ENCODE results near the gene ZNF750.

Gene ZNF750

GRCh38 chr17:82839617-82840292 is at the start of gene ZNF750:
Gene ZNF750, minus strand, starts transcription at chr17:82840022. Its CDS starts 7,568 bp downstream, at chr17:82832454.
- peak; percentile 79 to 82 for DNase-seq

DNA sequence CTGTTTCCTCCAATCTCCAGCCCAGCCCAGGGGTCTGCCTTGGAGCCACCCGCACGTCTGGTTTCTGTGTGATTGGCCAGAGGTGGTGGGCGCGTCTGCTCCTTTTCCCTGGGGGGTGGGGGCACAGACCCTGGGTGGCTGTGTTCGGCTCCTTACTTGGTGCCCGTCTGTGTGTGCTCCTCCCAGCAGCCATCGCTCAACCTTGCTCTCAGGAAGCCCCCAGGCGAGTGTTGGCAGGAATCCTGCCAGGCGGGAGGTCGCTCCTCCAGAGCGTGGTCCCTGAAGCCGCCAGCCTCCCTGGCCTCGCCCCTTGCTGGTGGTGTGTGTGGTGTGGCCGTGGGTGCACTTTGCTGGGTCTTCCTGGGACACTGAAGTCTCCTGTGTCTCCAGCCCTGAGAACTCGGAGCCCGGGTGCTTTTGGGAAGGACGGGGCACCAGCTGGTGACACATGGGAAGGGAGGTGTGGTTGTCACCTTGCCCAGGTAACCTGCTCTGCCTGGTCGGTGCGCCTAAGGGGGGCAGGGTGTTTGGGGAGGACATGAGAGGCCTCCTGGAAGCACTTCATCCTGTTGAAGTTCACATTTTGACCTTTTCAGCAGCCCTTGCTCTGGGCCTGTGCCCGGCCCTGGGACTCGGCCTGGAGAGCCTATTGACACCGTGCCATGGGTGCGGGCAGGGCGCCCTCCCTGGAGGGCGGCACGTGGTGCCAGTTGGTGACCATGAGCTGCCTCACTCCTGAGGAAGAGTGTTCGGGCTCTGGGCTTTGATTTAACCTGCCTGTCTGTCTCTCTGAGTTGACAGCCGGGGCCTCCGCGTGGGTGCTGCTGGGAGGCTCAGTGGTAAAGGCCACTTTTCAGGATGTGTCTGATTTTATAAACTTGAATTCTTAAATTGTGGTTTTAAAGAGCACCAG is 49.0 kb upstream of the ZNF750 start:
- DNase-seq = no peak

DNA sequence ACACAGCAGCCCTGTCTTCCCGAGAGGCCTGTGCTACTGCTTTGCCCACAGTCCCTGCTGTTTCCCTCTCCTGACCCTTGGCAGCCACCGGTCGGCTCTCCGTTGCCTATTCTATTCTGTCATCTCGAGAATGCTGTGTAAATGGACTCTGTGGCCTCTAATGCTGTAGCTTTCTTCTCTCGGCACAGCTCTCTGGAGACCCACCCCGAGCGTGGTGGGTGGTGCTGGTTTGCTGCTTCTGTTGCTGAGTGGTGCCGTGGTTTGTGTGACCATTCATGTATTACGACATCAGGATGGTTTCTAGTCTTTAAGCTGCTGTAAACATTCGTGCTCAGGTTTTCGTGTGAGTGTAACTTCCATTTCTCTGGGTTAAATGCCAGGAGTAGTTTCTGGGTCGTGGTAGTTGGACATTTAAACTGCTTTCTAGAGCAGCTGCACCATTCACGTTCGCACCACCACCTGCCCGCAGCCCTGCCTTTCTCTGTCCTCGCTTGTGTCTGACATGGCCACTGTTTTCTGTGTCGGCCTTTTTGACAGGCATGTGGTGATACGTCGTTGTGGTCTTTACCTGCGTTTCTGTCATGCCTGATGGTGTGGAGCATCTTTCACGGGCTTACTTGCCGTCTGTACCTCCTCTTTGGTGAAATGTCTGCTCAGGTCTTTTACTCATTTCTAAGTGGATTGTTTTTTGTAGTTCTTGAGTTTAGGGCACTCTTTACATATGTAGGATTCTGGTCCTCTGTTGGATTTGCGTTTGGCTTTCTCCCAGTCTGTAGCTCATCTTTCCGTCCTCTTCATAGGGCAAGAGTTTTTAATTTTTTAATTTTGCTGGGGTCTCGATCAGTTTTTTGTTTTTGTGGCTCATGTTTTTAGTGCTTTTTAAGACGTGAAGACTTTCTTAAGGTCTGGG is 47.7 kb upstream of the ZNF750 start:
- no peak for DNase-seq

DNA sequence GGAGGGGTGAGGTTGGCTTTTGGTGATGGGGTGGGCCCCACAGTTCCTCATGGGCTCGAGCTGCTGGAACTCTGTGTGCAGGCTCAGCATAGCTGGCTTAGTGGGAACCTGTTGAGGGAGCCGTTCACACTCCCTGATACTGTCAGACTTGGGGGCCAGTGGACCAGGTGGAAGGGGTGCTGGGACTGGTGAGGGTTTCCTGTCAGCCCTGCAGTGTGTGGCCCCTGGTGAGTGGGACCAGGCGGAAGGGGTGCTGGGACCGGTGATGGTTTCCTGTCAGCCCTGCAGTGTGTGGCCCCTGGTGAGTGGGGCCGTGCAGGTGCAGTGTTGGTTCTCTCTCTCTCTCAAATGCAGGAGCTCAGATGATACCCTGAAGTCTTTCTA is 45.1 kb upstream of the ZNF750 start:
- no peak for DNase-seq

GRCh38 chr17:82884341-82884969 is 44.6 kb upstream of the ZNF750 start:
- no peak for DNase-seq

- DNase-seq = no peak
Measured at GRCh38 chr17:82883419-82884031, 43.7 kb upstream of the ZNF750 start.

DNA sequence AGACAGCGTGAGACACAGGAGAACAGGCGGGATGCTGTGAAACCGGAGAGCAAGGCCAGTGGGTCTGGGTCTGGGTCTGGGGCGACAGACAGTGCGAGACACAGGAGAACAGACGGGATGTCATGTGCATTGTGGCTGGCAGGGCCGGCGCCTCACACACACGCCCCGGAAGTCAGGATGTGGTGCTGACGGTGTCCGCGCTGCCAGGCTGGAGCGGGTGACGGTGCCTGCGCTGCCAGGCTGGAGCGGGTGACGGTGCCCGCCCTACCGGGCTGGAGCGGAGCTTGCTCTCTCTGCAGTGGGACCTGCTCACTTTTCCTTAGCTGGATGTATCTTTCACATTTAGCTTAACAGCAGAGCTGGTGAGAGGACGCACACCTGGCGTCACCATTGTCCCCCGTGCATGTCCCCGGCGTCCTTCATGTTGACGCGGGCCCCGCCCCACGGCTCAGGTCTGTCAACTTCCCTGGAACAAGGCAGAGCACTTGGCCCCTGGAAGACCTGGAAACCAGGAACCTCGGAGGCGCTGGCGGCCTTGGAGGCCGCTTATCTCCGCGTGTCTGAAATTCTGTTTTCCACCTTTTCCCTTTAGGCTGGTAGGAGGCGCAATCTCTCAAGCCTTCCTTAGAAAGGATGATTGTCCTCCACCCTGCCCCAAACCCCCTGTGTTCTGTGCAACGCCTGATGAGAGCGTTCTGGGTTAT is 43.0 kb upstream of the ZNF750 start:
- DNase-seq = no peak

- DNase-seq = no peak
Measured at GRCh38 chr17:82881900-82882714, 42.3 kb upstream of the ZNF750 start.

DNA sequence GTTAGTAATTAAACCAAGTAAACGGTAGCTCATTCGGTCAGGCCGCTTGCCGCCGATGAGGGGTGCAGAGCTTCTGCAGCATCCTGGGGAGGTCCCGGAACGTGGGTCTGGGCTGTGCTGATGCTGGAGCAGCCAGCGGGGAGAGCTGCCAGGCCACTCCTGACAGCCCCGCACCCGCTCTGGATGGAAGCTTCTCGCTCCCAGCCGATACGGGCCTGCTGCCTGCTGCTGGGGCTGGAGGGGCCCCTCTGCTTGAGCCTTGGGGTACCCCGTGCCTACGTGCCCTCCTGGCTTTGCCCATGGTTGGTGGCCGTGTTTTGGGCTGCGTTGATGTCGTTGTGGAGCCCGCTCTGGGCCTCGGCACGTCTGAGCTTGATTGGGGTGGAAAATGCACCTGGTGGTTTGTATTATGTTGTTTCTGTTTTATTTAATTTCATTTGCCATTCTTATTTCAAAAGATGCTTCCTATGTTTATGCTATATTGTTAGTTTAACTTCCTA is 41.6 kb upstream of the ZNF750 start:
- no peak for DNase-seq

DNA sequence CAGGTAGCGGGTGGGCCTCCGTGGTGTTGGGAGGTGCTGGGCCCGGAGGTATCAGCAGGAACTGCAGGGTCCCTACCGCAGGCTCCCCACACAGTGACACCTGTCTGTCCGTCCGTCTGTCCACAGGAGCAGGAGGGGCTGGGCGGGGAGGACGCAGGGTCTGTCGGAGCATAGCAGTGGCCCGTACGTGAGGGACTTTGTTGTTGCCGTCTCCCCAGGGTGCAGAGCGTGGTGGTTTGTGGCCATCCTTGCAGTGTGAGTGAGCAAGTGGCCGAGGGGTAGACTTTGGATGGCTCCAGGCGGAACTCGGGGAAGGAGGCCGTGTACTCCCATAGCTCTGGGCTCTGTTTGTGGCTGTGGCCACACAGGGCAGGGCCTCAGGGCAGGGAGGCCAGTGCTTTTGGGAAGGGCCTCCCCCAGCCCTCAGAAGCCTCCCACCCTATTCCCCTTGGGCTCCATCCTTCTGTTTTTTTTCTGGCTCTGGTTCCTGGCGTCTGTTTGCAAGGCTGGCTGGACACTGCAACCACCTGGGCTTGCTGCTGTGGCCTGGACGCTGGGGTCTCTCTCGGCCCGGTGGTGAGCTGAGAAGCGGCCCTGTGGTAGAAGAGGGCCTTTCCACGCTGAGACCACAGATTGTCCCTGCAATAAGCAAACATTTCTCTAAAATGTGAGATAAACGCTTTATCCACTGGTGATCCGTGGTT is 41.0 kb upstream of the ZNF750 start:
- no peak for DNase-seq

- no peak for DNase-seq
Measured at GRCh38 chr17:82879241-82879640, 39.4 kb upstream of the ZNF750 start.

DNA sequence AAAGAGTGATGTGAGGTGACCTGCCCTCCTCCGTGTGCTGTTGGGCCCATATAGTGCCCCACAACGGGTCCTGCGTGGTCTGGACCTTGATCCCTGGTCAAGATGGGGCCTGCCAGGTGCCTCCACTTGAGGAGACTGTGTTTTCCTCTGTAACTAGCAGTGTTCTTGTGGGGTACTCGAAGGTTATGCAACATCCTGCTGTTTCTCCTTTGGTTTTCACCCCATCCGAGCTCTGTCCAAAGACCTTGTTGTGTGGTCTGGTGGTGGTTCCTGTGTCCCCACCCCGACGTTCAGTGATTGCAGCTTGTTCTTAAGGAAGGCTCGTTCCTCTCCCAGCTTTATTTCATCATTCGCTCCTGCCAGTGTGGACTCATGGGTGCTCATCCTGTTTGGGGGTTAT is 38.7 kb upstream of the ZNF750 start:
- DNase-seq = no peak

DNA sequence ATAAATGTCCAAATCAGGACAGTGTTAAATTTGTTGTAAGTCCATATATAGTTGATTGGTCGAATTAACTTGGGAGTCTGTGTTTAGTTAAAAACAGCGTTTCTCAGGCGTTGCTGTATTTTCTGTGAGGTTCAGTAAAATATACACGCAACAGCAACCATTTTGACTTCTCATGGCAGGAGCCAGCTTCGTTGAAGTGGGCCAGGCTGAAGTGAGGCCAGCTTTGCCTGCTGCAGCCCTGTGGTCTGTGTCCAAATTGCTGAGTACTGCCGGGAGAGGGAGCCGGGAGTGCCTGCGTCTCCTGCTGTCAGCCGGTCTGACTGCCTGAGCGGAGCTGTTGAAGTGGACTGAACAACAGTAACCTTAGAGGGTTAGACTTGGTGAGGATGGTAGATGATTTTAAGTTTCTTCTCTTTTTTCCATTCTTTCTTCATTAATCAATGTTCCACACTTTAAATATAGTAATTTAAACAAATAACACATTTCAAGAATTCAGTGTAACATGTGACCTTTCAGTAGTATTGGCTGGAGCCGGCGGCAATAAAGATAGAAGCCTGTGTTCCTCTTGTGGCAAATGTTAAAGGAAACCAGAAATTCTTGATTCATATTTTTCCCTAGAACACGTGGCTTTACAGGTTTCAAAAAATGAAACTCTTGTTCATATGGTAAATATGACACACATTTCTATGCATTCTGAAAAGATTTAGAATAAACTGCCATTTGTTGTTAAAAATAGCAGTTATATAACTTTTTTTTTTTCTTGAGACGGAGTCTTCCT is 37.0 kb upstream of the ZNF750 start:
- DNase-seq = peak in 1 of 2 experiments; percentile 52

DNA sequence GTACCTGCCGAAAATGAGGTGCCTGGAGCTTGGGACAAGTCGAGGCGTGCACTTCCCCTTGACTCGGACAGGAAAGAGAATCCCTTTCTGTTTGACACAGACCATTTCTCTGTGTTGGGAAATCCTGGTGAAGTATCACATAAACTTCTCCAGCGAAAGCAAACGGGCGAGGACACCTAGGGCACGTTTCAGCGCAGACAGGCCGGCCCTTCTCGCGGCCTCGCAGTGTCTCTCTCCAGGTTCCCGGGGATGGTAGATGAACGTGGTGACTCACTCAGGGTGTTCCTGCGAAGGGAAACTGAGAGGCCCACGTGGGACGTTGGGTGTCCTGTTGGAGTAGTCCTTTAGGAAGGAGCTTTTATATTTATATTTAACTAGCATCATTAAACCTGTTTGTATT is 36.3 kb upstream of the ZNF750 start:
- no peak for DNase-seq

GRCh38 chr17:82875407-82875856 is 35.6 kb upstream of the ZNF750 start:
- peak in 1 of 2 experiments; percentile 55 for DNase-seq

- no peak for DNase-seq
Measured at GRCh38 chr17:82874011-82874835, 34.4 kb upstream of the ZNF750 start.

DNA sequence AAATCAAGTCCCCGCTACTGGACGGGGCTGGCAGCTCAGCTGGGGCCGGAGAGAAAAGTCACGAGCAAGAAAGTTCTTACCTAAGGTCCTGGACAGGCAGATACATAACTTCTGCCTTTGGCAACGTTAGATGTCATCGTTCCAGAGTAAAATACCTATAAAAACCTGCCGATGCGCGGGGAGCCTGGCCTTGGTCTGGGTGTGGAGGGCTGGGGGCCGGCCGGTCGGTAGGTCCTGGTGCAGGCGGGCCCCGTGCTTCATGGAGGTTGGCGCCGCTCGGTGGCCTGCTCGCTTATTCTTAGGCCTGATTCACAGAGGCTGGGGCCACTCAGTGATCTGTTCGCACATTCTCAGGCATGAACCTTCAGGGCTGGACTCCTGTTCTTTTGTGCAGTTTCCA is 33.7 kb upstream of the ZNF750 start:
- no peak for DNase-seq
